Keratinocyte (primary cell): ENCODE data around the gene B4GAT1. TPM values are rescaled to one million over a fixed set of nuclear protein-coding genes. Genes with fewer than 3 reads are reported as not detected.

Experiments
- DNase-seq: peaks from one replicate; pipeline ENCODE4 v3.0.0-alpha.2; 2011; ENCODE audit warnings: low read depth, missing footprints, low spot score
- FAIRE-seq: peaks from 2 replicates; lab custom pipeline; 2011; peaks lifted over from hg19 to GRCh38; lab: Jason Lieb, UNC
- H2AFZ ChIP-seq: 2 replicates; pipeline ENCODE4 v1.6.0; 2012; ENCODE audit warnings: low read length, control low read depth, inconsistent platforms; ENCODE audit not compliant: control insufficient read depth
- H3K27ac ChIP-seq: 2 replicates; pipeline ENCODE4 v1.5.1; 2011; ENCODE audit warnings: low read length; ENCODE audit not compliant: control insufficient read depth, insufficient read depth
- H3K27me3 ChIP-seq: 3 replicates; pipeline ENCODE4 v1.6.0; 2011; ENCODE audit warnings: low read length; ENCODE audit not compliant: control insufficient read depth, insufficient read depth; ENCODE audit errors: extremely low read depth
- H3K36me3 ChIP-seq, 2 experiments: 2 replicates in 1 of 2; 3 replicates in 1 of 2; pipeline ENCODE4 v1.5.1; 2011; ENCODE audit warnings: low read length in 2 of 2, mild to moderate bottlenecking in 1 of 2; ENCODE audit not compliant: control insufficient read depth in 2 of 2, insufficient read depth in 2 of 2; ENCODE audit errors: extremely low read depth in 1 of 2
- H3K4me1 ChIP-seq: 3 replicates; pipeline ENCODE4 v1.5.1; 2011; ENCODE audit warnings: low read length; ENCODE audit not compliant: control insufficient read depth, insufficient read depth; ENCODE audit errors: extremely low read depth
- H3K4me2 ChIP-seq: 3 replicates; pipeline ENCODE4 v1.6.0; 2011; ENCODE audit warnings: low read depth, low read length; ENCODE audit not compliant: control insufficient read depth, insufficient read depth; ENCODE audit errors: extremely low read depth
- H3K4me3 ChIP-seq, 3 experiments: fragments of 200-600 bp in 1 of 3; sonication (generic) in 1 of 3; 2 replicates in 2 of 3; 3 replicates in 1 of 3; pipeline ENCODE4 v1.5.1; 2011 to 2016; ENCODE audit warnings: low read length in 3 of 3, mild to moderate bottlenecking in 3 of 3, control low read depth in 2 of 3, inconsistent platforms in 1 of 3, low read depth in 1 of 3, mixed read lengths in 1 of 3, mixed run types in 1 of 3, moderate library complexity in 1 of 3; ENCODE audit not compliant: control insufficient read depth in 2 of 3, insufficient read depth in 2 of 3; ENCODE audit errors: extremely low read depth in 1 of 3
- H3K79me2 ChIP-seq: 2 replicates; pipeline ENCODE4 v1.6.0; 2012; ENCODE audit warnings: low read length; ENCODE audit not compliant: control insufficient read depth, insufficient read depth
- H3K9ac ChIP-seq: 3 replicates; pipeline ENCODE4 v1.6.0; 2011; ENCODE audit warnings: low read length; ENCODE audit not compliant: control insufficient read depth, insufficient read depth; ENCODE audit errors: extremely low read depth
- H3K9me1 ChIP-seq: 3 replicates; pipeline ENCODE4 v1.6.0; 2011; ENCODE audit warnings: low read length; ENCODE audit not compliant: control insufficient read depth, insufficient read depth; ENCODE audit errors: extremely low read depth
- H3K9me3 ChIP-seq: 2 replicates; pipeline ENCODE4 v1.5.1; 2012; ENCODE audit warnings: low read depth, low read length; ENCODE audit not compliant: control insufficient read depth
- H4K20me1 ChIP-seq: 3 replicates; pipeline ENCODE4 v1.6.0; 2011; ENCODE audit warnings: low read length; ENCODE audit not compliant: control insufficient read depth, insufficient read depth; ENCODE audit errors: extremely low read depth
- CTCF ChIP-seq, 3 experiments: IDR thresholded peaks in 1 of 3; conservative IDR thresholded peaks in 1 of 3; optimal IDR thresholded peaks in 1 of 3; 2 replicates in 2 of 3; 3 replicates in 1 of 3; pipeline versions ENCODE3 to v1.5.1; 2011; ENCODE audit warnings: low read length in 3 of 3, mild to moderate bottlenecking in 3 of 3, moderate library complexity in 2 of 3, control low read depth in 1 of 3, inconsistent platforms in 1 of 3; ENCODE audit not compliant: insufficient read depth in 2 of 3; ENCODE audit errors: extremely low read depth in 1 of 3
- EZH2 ChIP-seq: IDR thresholded peaks from one replicate; pipeline ENCODE4 v1.6.1; 2012; ENCODE audit warnings: inconsistent platforms, mild to moderate bottlenecking, low read length, moderate library complexity
- dilution Hi-C: fragments of 300-500 bp; cut with MboI; formaldehyde crosslinking; loops from one replicate; pipeline ENCODE4 v1.7.0; 2020; ENCODE audit warnings: low sequenced_read_pairs; ENCODE audit not compliant: extremely low pct_ligation_motif_present
- polyA plus RNA-seq, 5 experiments: library from polyadenylated mRNA; depleted of rRNA in 3 of 5; stranded (reverse) in 3 of 5; stranded (forward) in 1 of 5; unstranded in 1 of 5; fragments of >200 nt; gene quantifications; 1 replicate in 1 of 5; 2 replicates in 3 of 5; 3 replicates in 1 of 5; pipeline versions ENCODE4 v1.2.1 to v1.2.3, GENCODE V29; 2011 to 2012; ENCODE audit warnings: missing spikeins in 2 of 5, low read depth in 1 of 5, low replicate concordance in 1 of 5

Gene B4GAT1
- polyA plus RNA-seq, 1 donor (not counting 4 experiments of a cell fraction or from before 2014, with no cell fraction given) = 5.2 TPM

GRCh38 chr11:66325263-66325671, 22.2 kb downstream of the B4GAT1 start:
- no peaks in the 10 kb centered on the region for H3K27me3 ChIP-seq
- H3K9me3 ChIP-seq = no peaks in the 10 kb centered on the region
- no peak overlapping the region for H3K4me2 ChIP-seq
- DNase-seq (no peak), FAIRE-seq (no peak)
- no peak overlapping the region for H3K27ac ChIP-seq
- H3K4me1 ChIP-seq = peaks cover 37% of the 10 kb centered on the region
- H3K9ac ChIP-seq = no peak overlapping the region
- H3K36me3 ChIP-seq = no peaks in the 10 kb centered on the region
- H3K9me1 ChIP-seq = no peaks in the 10 kb centered on the region
- no peak for TF ChIP-seq EZH2
- no peak for TF ChIP-seq CTCF (optimal IDR thresholded peaks at IDR 0.05 in 1 of 3, IDR thresholded peaks at IDR 0.05 in 1 of 3, conservative IDR thresholded peaks at IDR 0.05 in 1 of 3; ENCODE audit: extremely low read depth in 1 of 3, insufficient read depth in 2 of 3, low read length in 3 of 3)
- H3K4me3 ChIP-seq = no peak overlapping the region
- no peaks in the 10 kb centered on the region for H4K20me1 ChIP-seq
- H2AFZ ChIP-seq = no peak overlapping the region
- dilution Hi-C loops = no loop called here
- H3K79me2 ChIP-seq = no peaks in the 10 kb centered on the region

GRCh38 chr11:66324664-66325063, 22.8 kb downstream of the B4GAT1 start:
- Histone ChIP-seq H3K27me3 (no peaks in the 10 kb centered on the region), H3K4me1 (peaks cover 37% of the 10 kb centered on the region), H3K36me3 (no peaks in the 10 kb centered on the region), H3K4me3 (no peak overlapping the region), H3K9me1 (no peaks in the 10 kb centered on the region), H2AFZ (no peak overlapping the region), H3K9me3 (no peaks in the 10 kb centered on the region), H3K4me2 (no peak overlapping the region), H4K20me1 (no peaks in the 10 kb centered on the region), H3K79me2 (no peaks in the 10 kb centered on the region), H3K27ac (no peak overlapping the region), H3K9ac (no peak overlapping the region)
- TF ChIP-seq CTCF (optimal IDR thresholded peaks at IDR 0.05 in 1 of 3, IDR thresholded peaks at IDR 0.05 in 1 of 3, conservative IDR thresholded peaks at IDR 0.05 in 1 of 3; ENCODE audit: extremely low read depth in 1 of 3, insufficient read depth in 2 of 3, low read length in 3 of 3) = no peak
- TF ChIP-seq EZH2 = no peak
- FAIRE-seq (no peak), DNase-seq (no peak)
- dilution Hi-C loops = no loop called here
